Measurements from ENCODE around the gene WDR18.

WDR18 gene

GRCh38 chr19:950352-951066, 33.6 kb upstream of the WDR18 start:
- no peak for TF ChIP-seq FOXP2 (optimal IDR thresholded peaks at IDR 0.05; ENCODE audit: borderline replicate concordance, extremely low read depth, extremely low read length, insufficient read depth)
- no peak for TF ChIP-seq POLR2AphosphoS5 (IDR thresholded peaks at IDR 0.05; ENCODE audit: low read depth, low read length)
- no peak for TF ChIP-seq TAF1 (IDR thresholded peaks at IDR 0.05; ENCODE audit: borderline replicate concordance, insufficient read depth, low read length)
- TF ChIP-seq SIN3A (IDR thresholded peaks at IDR 0.05; ENCODE audit: borderline replicate concordance, insufficient read depth, low read length): no peak
- no peak for TF ChIP-seq REST (IDR thresholded peaks at IDR 0.05; ENCODE audit: insufficient read depth in 1 of 2, low read depth in 2 of 2, low read length in 2 of 2)

- TF ChIP-seq REST (IDR thresholded peaks at IDR 0.05; ENCODE audit: insufficient read depth in 1 of 2, low read depth in 2 of 2, low read length in 2 of 2) (no peak), POLR2AphosphoS5 (IDR thresholded peaks at IDR 0.05; ENCODE audit: low read depth, low read length) (no peak), SIN3A (IDR thresholded peaks at IDR 0.05; ENCODE audit: borderline replicate concordance, insufficient read depth, low read length) (no peak), TAF1 (IDR thresholded peaks at IDR 0.05; ENCODE audit: borderline replicate concordance, insufficient read depth, low read length) (no peak), FOXP2 (optimal IDR thresholded peaks at IDR 0.05; ENCODE audit: borderline replicate concordance, extremely low read depth, extremely low read length, insufficient read depth) (no peak)
Observed at GRCh38 chr19:952049-952679, 32.0 kb upstream of the WDR18 start.

- TF ChIP-seq POLR2AphosphoS5 (IDR thresholded peaks at IDR 0.05; ENCODE audit: low read depth, low read length) (no peak), REST (IDR thresholded peaks at IDR 0.05; ENCODE audit: insufficient read depth in 1 of 2, low read depth in 2 of 2, low read length in 2 of 2) (no peak), SIN3A (IDR thresholded peaks at IDR 0.05; ENCODE audit: borderline replicate concordance, insufficient read depth, low read length) (no peak), TAF1 (IDR thresholded peaks at IDR 0.05; ENCODE audit: borderline replicate concordance, insufficient read depth, low read length) (no peak), FOXP2 (optimal IDR thresholded peaks at IDR 0.05; ENCODE audit: borderline replicate concordance, extremely low read depth, extremely low read length, insufficient read depth) (no peak)
Observed at GRCh38 chr19:952680-953444, 31.3 kb upstream of the WDR18 start.

GRCh38 chr19:953445-954271, 30.5 kb upstream of the WDR18 start:
- TF ChIP-seq POLR2AphosphoS5 (IDR thresholded peaks at IDR 0.05; ENCODE audit: low read depth, low read length) (no peak), SIN3A (IDR thresholded peaks at IDR 0.05; ENCODE audit: borderline replicate concordance, insufficient read depth, low read length) (no peak), REST (IDR thresholded peaks at IDR 0.05; ENCODE audit: insufficient read depth in 1 of 2, low read depth in 2 of 2, low read length in 2 of 2) (no peak), FOXP2 (optimal IDR thresholded peaks at IDR 0.05; ENCODE audit: borderline replicate concordance, extremely low read depth, extremely low read length, insufficient read depth) (no peak), TAF1 (IDR thresholded peaks at IDR 0.05; ENCODE audit: borderline replicate concordance, insufficient read depth, low read length) (no peak)
